Activated T-cell treated with anti-CD3 and anti-CD28 coated beads for 24 hours (primary cell): ENCODE measurements around the gene SLC26A3.
"Not testable (repeated sequence)": the region's sequence is repeated elsewhere in the genome, so short reads cannot be mapped to it uniquely, and the experiment has no call there.

Experiments used
- DNase-seq: peaks from one replicate; pipeline ENCODE4 v3.0.0-alpha.2; 2020; ENCODE audit warnings: low read depth

SLC26A3 gene

GRCh38 chr7:107803009-107803610, at the start of gene SLC26A3:
TSS of gene SLC26A3 (minus strand) at chr7:107803223. CDS start at chr7:107794509, 8,714 bp downstream.
- DNase-seq: no peak

- no peak for DNase-seq
Observed at GRCh38 chr7:107850643-107851042, 47.6 kb upstream of the SLC26A3 start.

- DNase-seq: no peak
Observed at GRCh38 chr7:107850216-107850615, 47.2 kb upstream of the SLC26A3 start.

GRCh38 chr7:107848211-107848610, 45.2 kb upstream of the SLC26A3 start:
- not testable (repeated sequence) for DNase-seq

GRCh38 chr7:107847836-107848175, 44.8 kb upstream of the SLC26A3 start:
- not testable (repeated sequence) for DNase-seq

- no peak for DNase-seq
Observed at GRCh38 chr7:107847168-107847835, 44.3 kb upstream of the SLC26A3 start.

GRCh38 chr7:107846324-107846723, 43.3 kb upstream of the SLC26A3 start:
- DNase-seq: no peak

- DNase-seq: no peak
Observed at GRCh38 chr7:107843184-107843583, 40.2 kb upstream of the SLC26A3 start.

GRCh38 chr7:107842213-107842612, 39.2 kb upstream of the SLC26A3 start:
- no peak for DNase-seq

- no peak for DNase-seq
Observed at GRCh38 chr7:107838816-107839565, 36.0 kb upstream of the SLC26A3 start.

GRCh38 chr7:107838024-107838601, 35.1 kb upstream of the SLC26A3 start:
- DNase-seq: no peak

GRCh38 chr7:107837145-107837512, 34.1 kb upstream of the SLC26A3 start:
- DNase-seq: no peak

- DNase-seq: no peak
Observed at GRCh38 chr7:107836237-107837144, 33.5 kb upstream of the SLC26A3 start.

- no peak for DNase-seq
Observed at GRCh38 chr7:107834401-107834800, 31.4 kb upstream of the SLC26A3 start.

GRCh38 chr7:107833684-107834106, 30.7 kb upstream of the SLC26A3 start:
- no peak for DNase-seq

- DNase-seq: no peak
Observed at GRCh38 chr7:107830420-107830819, 27.4 kb upstream of the SLC26A3 start.

- DNase-seq: no peak
Observed at GRCh38 chr7:107828540-107828939, 25.5 kb upstream of the SLC26A3 start.

- DNase-seq: no peak
Observed at GRCh38 chr7:107827501-107827900, 24.5 kb upstream of the SLC26A3 start.

GRCh38 chr7:107826451-107826850, 23.4 kb upstream of the SLC26A3 start:
- no peak for DNase-seq

GRCh38 chr7:107824858-107825257, 21.8 kb upstream of the SLC26A3 start:
- DNase-seq: no peak

- no peak for DNase-seq
Observed at GRCh38 chr7:107818622-107819021, 15.6 kb upstream of the SLC26A3 start.

- DNase-seq: no peak
Observed at GRCh38 chr7:107816011-107816566, 13.1 kb upstream of the SLC26A3 start.
